HepG2 (cell line): ENCODE data around the gene DHX36. TPM values are rescaled to one million over a fixed set of nuclear protein-coding genes. Genes with fewer than 3 reads are reported as not detected.

Experiments
- ATAC-seq: fragments of 200-7000 bp; cut with Tn5 transposase; 3 replicates; pipeline ENCODE4 v1.9.1; 2020; ENCODE audit warnings: mild to moderate bottlenecking, moderate library complexity
- BruUV-seq: library from RNA; stranded (reverse); fragments of 400-500 nt; replicated peaks from 2 replicates; lab custom pipeline; 2021; lab: Mats Ljungman, UMichigan
- CTCF ChIA-PET: fragments of 300-600 bp; formaldehyde crosslinking; extraction: SDS; loops from one replicate; lab custom pipeline; 2021; ENCODE audit warnings: low total read pairs, inconsistent platforms, low intra/inter-chr PET ratio; lab: Yijun Ruan, JAX
- POLR2A ChIA-PET: fragments of 350-600 bp; sonication (Branson Sonifier 250); formaldehyde crosslinking; loops from one replicate; lab custom pipeline; 2020; ENCODE audit warnings: antibody characterized with exemption, inconsistent platforms; lab: Yijun Ruan, JAX
- DNase-seq: peaks from one replicate; pipeline ENCODE4 v3.0.0-alpha.2; 2015; ENCODE audit warnings: low spot score
- FAIRE-seq: peaks from 3 replicates; lab custom pipeline; 2011; peaks lifted over from hg19 to GRCh38; lab: Jason Lieb, UNC
- H2AFZ ChIP-seq: one replicate; pipeline ENCODE4 v1.6.1; 2011; ENCODE audit warnings: low read length, inconsistent platforms
- H3K27ac ChIP-seq: fragments of 300-600 bp; 3 replicates; pipeline ENCODE4 v1.8.0; 2011; ENCODE audit warnings: mixed run types, mild to moderate bottlenecking, mixed read lengths, low read length, inconsistent platforms; ENCODE audit not compliant: insufficient read depth; ENCODE audit errors: extremely low read length
- H3K27me3 ChIP-seq, 2 experiments: fragments of 200-600 bp in 1 of 2; 2 replicates in 1 of 2; 3 replicates in 1 of 2; pipeline versions ENCODE4 v1.6.0 to v1.8.0; 2011; ENCODE audit warnings: low read length in 2 of 2, mild to moderate bottlenecking in 2 of 2, moderate library complexity in 2 of 2, inconsistent platforms in 1 of 2; ENCODE audit not compliant: insufficient read depth in 2 of 2, control insufficient read depth in 1 of 2
- H3K36me3 ChIP-seq, 2 experiments: fragments of 200-600 bp in 1 of 2; replicated peaks in 1 of 2; 2 replicates in 1 of 2; 3 replicates in 1 of 2; pipeline versions ENCODE4 v1.5.1 to v1.8.0; 2011; ENCODE audit warnings: low read length in 2 of 2, inconsistent platforms in 1 of 2; ENCODE audit not compliant: insufficient read depth in 2 of 2, control insufficient read depth in 1 of 2
- H3K4me1 ChIP-seq: 2 replicates; pipeline ENCODE4 v1.5.1; 2012; ENCODE audit warnings: low read length, inconsistent platforms; ENCODE audit not compliant: insufficient read depth
- H3K4me2 ChIP-seq: 2 replicates; pipeline ENCODE4 v1.6.0; 2011; ENCODE audit warnings: low read depth, low read length, inconsistent platforms
- H3K4me3 ChIP-seq, 3 experiments: fragments of 200-600 bp in 1 of 3; sonication (generic), shearing (Covaris generic) in 1 of 3; replicated peaks in 1 of 3; 2 replicates each; pipeline ENCODE4 v1.5.1; 2011 to 2016; ENCODE audit warnings: low read length in 3 of 3, inconsistent platforms in 2 of 3, low read depth in 2 of 3, mild to moderate bottlenecking in 2 of 3, control low read depth in 1 of 3, mixed read lengths in 1 of 3; ENCODE audit not compliant: insufficient read depth in 1 of 3
- H3K79me2 ChIP-seq: one replicate; pipeline ENCODE4 v1.6.1; 2011; ENCODE audit warnings: low read length, inconsistent platforms; ENCODE audit not compliant: insufficient read depth
- H3K9ac ChIP-seq: 2 replicates; pipeline ENCODE4 v1.6.0; 2011; ENCODE audit warnings: mild to moderate bottlenecking, low read depth, low read length, inconsistent platforms; ENCODE audit not compliant: insufficient read depth
- H3K9me3 ChIP-seq: 2 replicates; pipeline ENCODE4 v1.5.1; 2012; ENCODE audit warnings: mild to moderate bottlenecking, low read length
- H4K20me1 ChIP-seq: 2 replicates; pipeline ENCODE4 v1.6.0; 2011; ENCODE audit warnings: inconsistent platforms, mild to moderate bottlenecking, low read length, moderate library complexity; ENCODE audit not compliant: insufficient read depth
- CTCF ChIP-seq: sonication (generic); formaldehyde crosslinking; IDR thresholded peaks from 2 replicates; pipeline ENCODE4 v1.5.0; 2020; ENCODE audit warnings: mild to moderate bottlenecking, missing genetic modification reagents, moderate library complexity
- ELF3 ChIP-seq: IDR thresholded peaks from 2 replicates; pipeline ENCODE4 v1.6.1; 2016; ENCODE audit warnings: missing genetic modification reagents, missing compliant biosample characterization
- MZF1 ChIP-seq: sonication (generic); formaldehyde crosslinking; IDR thresholded peaks from 2 replicates; pipeline ENCODE4 v1.8.1; 2023; ENCODE audit warnings: mild to moderate bottlenecking, missing genetic modification reagents, borderline replicate concordance
- RORA ChIP-seq: sonication (generic); formaldehyde crosslinking; IDR thresholded peaks from 2 replicates; pipeline ENCODE4 v1.5.0; 2020; ENCODE audit warnings: mild to moderate bottlenecking, missing genetic modification reagents, moderate library complexity
- SNAPC5 ChIP-seq: sonication (generic); formaldehyde crosslinking; IDR thresholded peaks from 2 replicates; pipeline ENCODE4 v1.8.1; 2023; ENCODE audit warnings: mild to moderate bottlenecking, missing genetic modification reagents, borderline replicate concordance
- WGBS: methylation state at CpG from one replicate; pipeline ENCODE4 v1.1.6; 2017; ENCODE audit warnings: low lambda C conversion rate; 5-methylcytosine and 5-hydroxymethylcytosine counted together
- in situ Hi-C: cut with HindIII; loops from 2 replicates; pipeline ENCODE4 v1.10.0; 2017; ENCODE audit warnings: low pct_unique_long_range_greater_than_20kb; ENCODE audit not compliant: extremely low pct_ligation_motif_present
- intact Hi-C: fragments of 100-400 bp; cut with micrococcal nuclease; formaldehyde crosslinking; loops from one replicate; pipeline ENCODE4 v1.10.0; 2022; ENCODE audit not compliant: unreplicated experiment
- polyA plus RNA-seq, 8 experiments: library from polyadenylated mRNA; depleted of rRNA in 3 of 8; stranded (reverse) in 7 of 8; unstranded in 1 of 8; fragments of >200 nt; fragmentation: Illumina TruSeq in 4 of 8; extraction: Trizol in 4 of 8; gene quantifications; 2 replicates each; pipeline versions ENCODE4 v1.2.1 to v1.2.3, GENCODE V29; 2011 to 2016; ENCODE audit warnings: low read depth in 4 of 8, missing spikeins in 1 of 8, mixed read lengths in 1 of 8; ENCODE audit not compliant: insufficient read depth in 1 of 8
- total RNA-seq, 5 experiments: library from RNA; depleted of rRNA; stranded (reverse); fragments of >200 nt; fragmentation: Illumina TruSeq; extraction: Trizol; gene quantifications; 2 replicates each; pipeline ENCODE4 v1.2.3, GENCODE V29; 2016; ENCODE audit warnings: low read depth in 1 of 5

Gene DHX36
- total and polyA plus RNA-seq, 2 of the 13 experiments (the other 11 are each of a cell fraction or from before 2014, with no cell fraction given): 30.3 to 44.2 TPM

- WGBS: 100% methylated on average over 3 of the region's 3 CpGs
- intact Hi-C loops: no loop called here
- H3K9me3 ChIP-seq: no peaks in the 10 kb centered on the region
- H4K20me1 ChIP-seq: no peaks in the 10 kb centered on the region
- no peak overlapping the region for H3K4me2 ChIP-seq
- no peaks in the 10 kb centered on the region for H3K79me2 ChIP-seq
- DNase-seq: no peak
- POLR2A ChIA-PET: no interaction called here
- TF ChIP-seq ELF3 (CRISPR knock-in tag): no peak
- TF ChIP-seq CTCF (CRISPR knock-in tag): 0 out of 2 replicates have a peak, but pooled peaks have one; percentile 8
- TF ChIP-seq, all 625 proteins: peak for 1
- Histone ChIP-seq H3K36me3 (peaks cover 8 to 60% of the 10 kb centered on the region in 2 experiments), H3K4me3 (no peak overlapping the region), H2AFZ (no peak overlapping the region), H3K4me1 (no peaks in the 10 kb centered on the region), H3K27me3 (no peaks in the 10 kb centered on the region), H3K27ac (no peak overlapping the region), H3K9ac (no peak overlapping the region)
- peak; percentile 73 for ATAC-seq
- FAIRE-seq: no peak
- in situ Hi-C loops: no loop called here
- CTCF ChIA-PET: no interaction called here
- BruUV-seq: no TSS peak
Observed at GRCh38 chr3:154301561-154301960, 22.7 kb downstream of the DHX36 start.

GRCh38 chr3:154294016-154294415, 30.3 kb downstream of the DHX36 start:
- H3K27me3 ChIP-seq: no peaks in the 10 kb centered on the region
- TF ChIP-seq RORA (CRISPR knock-in tag) (no peak), MZF1 (CRISPR knock-in tag) (no peak), SNAPC5 (CRISPR knock-in tag) (no peak)
- 100% methylated on average over 2 of the region's 2 CpGs for WGBS
- no peak for FAIRE-seq
- ChIA-PET CTCF (no interaction called here), POLR2A (no interaction called here)
- no peak overlapping the region for H3K27ac ChIP-seq
- H3K9ac ChIP-seq: no peak overlapping the region
- no peak for ATAC-seq
- H3K4me3 ChIP-seq: no peak overlapping the region
- in situ Hi-C loops (no loop called here), intact Hi-C loops (no loop called here)
- no peaks in the 10 kb centered on the region for H3K9me3 ChIP-seq
- no peaks in the 10 kb centered on the region for H3K79me2 ChIP-seq
- H2AFZ ChIP-seq: no peak overlapping the region
- no peak overlapping the region for H3K4me2 ChIP-seq
- BruUV-seq: no TSS peak
- DNase-seq: no peak
- no peaks in the 10 kb centered on the region for H3K4me1 ChIP-seq
- peaks cover 5 to 59% of the 10 kb centered on the region in 2 experiments for H3K36me3 ChIP-seq
- H4K20me1 ChIP-seq: no peaks in the 10 kb centered on the region
